Medulla oblongata (tissue), 1 donor: ENCODE measurements around the gene ERFL.
"Not testable (repeated sequence)": the region's sequence is repeated elsewhere in the genome, so short reads cannot be mapped to it uniquely, and the experiment has no call there.

Experiments used
- DNase-seq: peaks from one replicate; pipeline ENCODE4 v3.0.0-alpha.2; 2015; ENCODE audit errors: extremely low spot score

ERFL gene

GRCh38 chr19:41877916-41878905 lies 50.0 kb downstream of the ERFL start:
- no peak for DNase-seq

GRCh38 chr19:41876847-41877832 lies 51.1 kb downstream of the ERFL start, which contains the start of gene CD79A:
CD79A (plus strand) TSS chr19:41877279; CDS start chr19:41877305, 26 bp downstream.
- no peak for DNase-seq

GRCh38 chr19:41875973-41876372 lies 52.3 kb downstream of the ERFL start:
- not testable (repeated sequence) for DNase-seq

- DNase-seq = no peak
These were observed 55.2 kb downstream of the ERFL start for GRCh38 chr19:41872775-41873647.

- DNase-seq = no peak
These were observed 55.9 kb downstream of the ERFL start for GRCh38 chr19:41872384-41872774.

- DNase-seq = peak; percentile 54
These were observed 56.5 kb downstream of the ERFL start for GRCh38 chr19:41871573-41872383.

GRCh38 chr19:41870401-41870873 lies 57.8 kb downstream of the ERFL start:
- no peak for DNase-seq

- no peak for DNase-seq
These were observed 58.8 kb downstream of the ERFL start for GRCh38 chr19:41869374-41869955.

GRCh38 chr19:41868989-41869300 lies 59.3 kb downstream of the ERFL start:
- DNase-seq = no peak

- no peak for DNase-seq
These were observed 59.9 kb downstream of the ERFL start for GRCh38 chr19:41868120-41868988.

GRCh38 chr19:41866284-41866683 lies 62.0 kb downstream of the ERFL start:
- no peak for DNase-seq

GRCh38 chr19:41864374-41864773 lies 63.9 kb downstream of the ERFL start:
- no peak for DNase-seq

GRCh38 chr19:41863209-41863931 lies 64.9 kb downstream of the ERFL start:
- peak; percentile 38 for DNase-seq

- no peak for DNase-seq
These were observed 65.7 kb downstream of the ERFL start for GRCh38 chr19:41862445-41862986.

- no peak for DNase-seq
These were observed 66.4 kb downstream of the ERFL start for GRCh38 chr19:41861846-41862245.

GRCh38 chr19:41861116-41861768 lies 67.0 kb downstream of the ERFL start:
- DNase-seq = no peak

- no peak for DNase-seq
These were observed 67.7 kb downstream of the ERFL start for GRCh38 chr19:41860419-41861115.
